HepG2 (cell line): ENCODE measurements around the gene TMEM200C. TPM values are rescaled to one million over a fixed set of nuclear protein-coding genes. Genes with fewer than 3 reads are reported as not detected.

Source experiments
- ATAC-seq: fragments of 200-7000 bp; cut with Tn5 transposase; 3 replicates; pipeline ENCODE4 v1.9.1; 2020; ENCODE audit warnings: mild to moderate bottlenecking, moderate library complexity
- BruUV-seq: library from RNA; stranded (reverse); fragments of 400-500 nt; replicated peaks from 2 replicates; lab custom pipeline; 2021; lab: Mats Ljungman, UMichigan
- CTCF ChIA-PET: fragments of 300-600 bp; formaldehyde crosslinking; extraction: SDS; loops from one replicate; lab custom pipeline; 2021; ENCODE audit warnings: low total read pairs, inconsistent platforms, low intra/inter-chr PET ratio; lab: Yijun Ruan, JAX
- POLR2A ChIA-PET: fragments of 350-600 bp; sonication (Branson Sonifier 250); formaldehyde crosslinking; loops from one replicate; lab custom pipeline; 2020; ENCODE audit warnings: antibody characterized with exemption, inconsistent platforms; lab: Yijun Ruan, JAX
- DNase-seq: peaks from one replicate; pipeline ENCODE4 v3.0.0-alpha.2; 2015; ENCODE audit warnings: low spot score
- FAIRE-seq: peaks from 3 replicates; lab custom pipeline; 2011; peaks lifted over from hg19 to GRCh38; lab: Jason Lieb, UNC
- H2AFZ ChIP-seq: one replicate; pipeline ENCODE4 v1.6.1; 2011; ENCODE audit warnings: low read length, inconsistent platforms
- H3K27ac ChIP-seq: fragments of 300-600 bp; 3 replicates; pipeline ENCODE4 v1.8.0; 2011; ENCODE audit warnings: mixed run types, mild to moderate bottlenecking, mixed read lengths, low read length, inconsistent platforms; ENCODE audit not compliant: insufficient read depth; ENCODE audit errors: extremely low read length
- H3K27me3 ChIP-seq, 2 experiments: fragments of 200-600 bp in 1 of 2; 2 replicates in 1 of 2; 3 replicates in 1 of 2; pipeline versions ENCODE4 v1.6.0 to v1.8.0; 2011; ENCODE audit warnings: low read length in 2 of 2, mild to moderate bottlenecking in 2 of 2, moderate library complexity in 2 of 2, inconsistent platforms in 1 of 2; ENCODE audit not compliant: insufficient read depth in 2 of 2, control insufficient read depth in 1 of 2
- H3K36me3 ChIP-seq, 2 experiments: fragments of 200-600 bp in 1 of 2; replicated peaks in 1 of 2; 2 replicates in 1 of 2; 3 replicates in 1 of 2; pipeline versions ENCODE4 v1.5.1 to v1.8.0; 2011; ENCODE audit warnings: low read length in 2 of 2, inconsistent platforms in 1 of 2; ENCODE audit not compliant: insufficient read depth in 2 of 2, control insufficient read depth in 1 of 2
- H3K4me1 ChIP-seq: 2 replicates; pipeline ENCODE4 v1.5.1; 2012; ENCODE audit warnings: low read length, inconsistent platforms; ENCODE audit not compliant: insufficient read depth
- H3K4me2 ChIP-seq: 2 replicates; pipeline ENCODE4 v1.6.0; 2011; ENCODE audit warnings: low read depth, low read length, inconsistent platforms
- H3K4me3 ChIP-seq, 3 experiments: fragments of 200-600 bp in 1 of 3; sonication (generic), shearing (Covaris generic) in 1 of 3; replicated peaks in 1 of 3; 2 replicates each; pipeline ENCODE4 v1.5.1; 2011 to 2016; ENCODE audit warnings: low read length in 3 of 3, inconsistent platforms in 2 of 3, low read depth in 2 of 3, mild to moderate bottlenecking in 2 of 3, control low read depth in 1 of 3, mixed read lengths in 1 of 3; ENCODE audit not compliant: insufficient read depth in 1 of 3
- H3K79me2 ChIP-seq: one replicate; pipeline ENCODE4 v1.6.1; 2011; ENCODE audit warnings: low read length, inconsistent platforms; ENCODE audit not compliant: insufficient read depth
- H3K9ac ChIP-seq: 2 replicates; pipeline ENCODE4 v1.6.0; 2011; ENCODE audit warnings: mild to moderate bottlenecking, low read depth, low read length, inconsistent platforms; ENCODE audit not compliant: insufficient read depth
- H3K9me3 ChIP-seq: 2 replicates; pipeline ENCODE4 v1.5.1; 2012; ENCODE audit warnings: mild to moderate bottlenecking, low read length
- H4K20me1 ChIP-seq: 2 replicates; pipeline ENCODE4 v1.6.0; 2011; ENCODE audit warnings: inconsistent platforms, mild to moderate bottlenecking, low read length, moderate library complexity; ENCODE audit not compliant: insufficient read depth
- KIAA2018 ChIP-seq: sonication (generic); formaldehyde crosslinking; IDR thresholded peaks from 2 replicates; pipeline ENCODE4 v1.5.0; 2020; ENCODE audit warnings: mild to moderate bottlenecking, missing genetic modification reagents, borderline replicate concordance
- ZBTB14 ChIP-seq: sonication (generic); formaldehyde crosslinking; IDR thresholded peaks from 2 replicates; pipeline ENCODE4 v1.4.0; 2020; ENCODE audit warnings: missing genetic modification reagents
- ZHX1 ChIP-seq: sonication (generic); formaldehyde crosslinking; IDR thresholded peaks from 2 replicates; pipeline ENCODE4 v1.8.1; 2022; ENCODE audit warnings: low read depth, mild to moderate bottlenecking, missing genetic modification reagents
- ZNF770 ChIP-seq: sonication (generic); formaldehyde crosslinking; IDR thresholded peaks from 2 replicates; pipeline ENCODE4 v1.5.0; 2020; ENCODE audit warnings: mild to moderate bottlenecking, missing genetic modification reagents
- ZNF776 ChIP-seq: sonication (generic); formaldehyde crosslinking; IDR thresholded peaks from 2 replicates; pipeline ENCODE4 v1.4.0; 2020; ENCODE audit warnings: mild to moderate bottlenecking, missing genetic modification reagents
- ZSCAN5A ChIP-seq: sonication (generic); formaldehyde crosslinking; IDR thresholded peaks from 2 replicates; pipeline ENCODE4 v1.8.0; 2022; ENCODE audit warnings: mild to moderate bottlenecking, missing genetic modification reagents, borderline replicate concordance
- ZZZ3 ChIP-seq: sonication (generic); formaldehyde crosslinking; IDR thresholded peaks from 2 replicates; pipeline ENCODE4 v1.4.0; 2020; ENCODE audit warnings: missing genetic modification reagents, mild to moderate bottlenecking, borderline replicate concordance
- WGBS: methylation state at CpG from one replicate; pipeline ENCODE4 v1.1.6; 2017; ENCODE audit warnings: low lambda C conversion rate; 5-methylcytosine and 5-hydroxymethylcytosine counted together
- in situ Hi-C: cut with HindIII; loops from 2 replicates; pipeline ENCODE4 v1.10.0; 2017; ENCODE audit warnings: low pct_unique_long_range_greater_than_20kb; ENCODE audit not compliant: extremely low pct_ligation_motif_present
- intact Hi-C: fragments of 100-400 bp; cut with micrococcal nuclease; formaldehyde crosslinking; loops from one replicate; pipeline ENCODE4 v1.10.0; 2022; ENCODE audit not compliant: unreplicated experiment
- polyA plus RNA-seq, 8 experiments: library from polyadenylated mRNA; depleted of rRNA in 3 of 8; stranded (reverse) in 7 of 8; unstranded in 1 of 8; fragments of >200 nt; fragmentation: Illumina TruSeq in 4 of 8; extraction: Trizol in 4 of 8; gene quantifications; 2 replicates each; pipeline versions ENCODE4 v1.2.1 to v1.2.3, GENCODE V29; 2011 to 2016; ENCODE audit warnings: low read depth in 4 of 8, missing spikeins in 1 of 8, mixed read lengths in 1 of 8; ENCODE audit not compliant: insufficient read depth in 1 of 8
- total RNA-seq, 5 experiments: library from RNA; depleted of rRNA; stranded (reverse); fragments of >200 nt; fragmentation: Illumina TruSeq; extraction: Trizol; gene quantifications; 2 replicates each; pipeline ENCODE4 v1.2.3, GENCODE V29; 2016; ENCODE audit warnings: low read depth in 1 of 5

Gene TMEM200C
- total and polyA plus RNA-seq, 2 of the 13 experiments (the other 11 are each of a cell fraction or from before 2014, with no cell fraction given): 0.04 TPM; not detected in 1

GRCh38 chr18:5842653-5843052, 52.7 kb downstream of the TMEM200C start:
- no TSS peak for BruUV-seq
- ATAC-seq (peak; percentile 43; the same call in 2 of the 3 replicates), FAIRE-seq (no peak), DNase-seq (peak; percentile 10)
- intact Hi-C loops (loop anchor here (1.0 to 5.0 kb wide), 2 partner anchors 242 to 770 kb away; no protein-coding TSS in a partner anchor), in situ Hi-C loops (loop anchor here (5.0 kb wide), 1 partner anchor 240 kb away; no protein-coding TSS in a partner anchor)
- CTCF ChIA-PET: no interaction called here
- Histone ChIP-seq H3K27ac (no peak overlapping the region), H2AFZ (no peak overlapping the region), H3K4me3 (no peak overlapping the region), H4K20me1 (no peaks in the 10 kb centered on the region), H3K4me2 (no peak overlapping the region), H3K9ac (no peak overlapping the region), H3K9me3 (no peaks in the 10 kb centered on the region), H3K4me1 (no peaks in the 10 kb centered on the region), H3K79me2 (no peaks in the 10 kb centered on the region), H3K36me3 (no peaks in the 10 kb centered on the region), H3K27me3 (no peaks in the 10 kb centered on the region)
- POLR2A ChIA-PET: no interaction called here
- WGBS: 0% methylated on average over 3 of the region's 3 CpGs
- TF ChIP-seq ZNF770 (CRISPR knock-in tag): no peak
- no peak for TF ChIP-seq KIAA2018
- no peak for TF ChIP-seq ZHX1 (CRISPR knock-in tag)
- TF ChIP-seq ZSCAN5A: no peak
- no peak for TF ChIP-seq ZBTB14
- no peak for TF ChIP-seq ZZZ3 (CRISPR knock-in tag)
- no peak for TF ChIP-seq ZNF776
